Upper lobe of left lung (tissue), 6 donors: ENCODE measurements around the gene HMGXB4. TPM values are rescaled to one million over a fixed set of nuclear protein-coding genes. Genes with fewer than 3 reads are reported as not detected.

Experiments
- ATAC-seq, 2 donors: fragments of 200-7000 bp; cut with Tn5 transposase; one replicate each; pipeline ENCODE4 v1.9.1; 2022; ENCODE audit warnings: mild to moderate bottlenecking in 2 of 2, moderate library complexity in 2 of 2; ENCODE audit not compliant: low FRiP score in 2 of 2
- DNase-seq, 2 donors: peaks; one replicate each; pipeline ENCODE4 v3.0.0-alpha.2; 2019 to 2020
- H3K27ac ChIP-seq, 4 donors: fragments of 200-600 bp; sonication (generic); one replicate each; pipeline ENCODE4 v1.5.1; 2016 to 2019
- H3K27me3 ChIP-seq, 4 donors: fragments of 200-600 bp; sonication (generic); one replicate each; pipeline ENCODE4 v1.5.1; 2017 to 2019
- H3K36me3 ChIP-seq, 4 donors: fragments of 200-600 bp; sonication (generic); one replicate each; pipeline ENCODE4 v1.5.1; 2016 to 2019
- H3K4me1 ChIP-seq, 4 donors: fragments of 200-600 bp; sonication (generic); one replicate each; pipeline ENCODE4 v1.5.1; 2018 to 2019
- H3K4me3 ChIP-seq, 4 donors: fragments of 200-600 bp; sonication (generic); one replicate each; pipeline ENCODE4 v1.5.1; 2017 to 2019; ENCODE audit warnings: mild to moderate bottlenecking in 2 of 4, moderate library complexity in 1 of 4
- H3K9me3 ChIP-seq, 4 donors: fragments of 200-600 bp; sonication (generic); one replicate each; pipeline ENCODE4 v1.5.1; 2018 to 2019
- CTCF ChIP-seq, 6 experiments: fragments of 450-650 bp in 4 of 6; fragments of 200-600 bp in 2 of 6; sonication (generic) in 2 of 6; IDR thresholded peaks; one replicate each; pipeline ENCODE4 v1.5.1; 2016 to 2019; ENCODE audit warnings: antibody characterized with exemption in 6 of 6
- EP300 ChIP-seq, 4 donors: sonication (generic); formaldehyde crosslinking; IDR thresholded peaks; one replicate each; pipeline ENCODE4 v1.5.1; 2017; ENCODE audit warnings: antibody characterized with exemption in 4 of 4, control low read depth in 2 of 4
- POLR2A ChIP-seq, 4 donors: fragments of 450-650 bp; IDR thresholded peaks; one replicate each; pipeline ENCODE4 v1.5.1; 2016 to 2017; ENCODE audit warnings: antibody characterized with exemption in 4 of 4, mild to moderate bottlenecking in 2 of 4
- POLR2AphosphoS5 ChIP-seq, 2 donors: sonication (generic); formaldehyde crosslinking; IDR thresholded peaks; one replicate each; pipeline ENCODE4 v1.5.1; 2017; ENCODE audit warnings: antibody characterized with exemption in 2 of 2
- WGBS, 2 donors: methylation state at CpG; one replicate each; pipeline ENCODE4 v1.1.5; 2017 to 2018; 5-methylcytosine and 5-hydroxymethylcytosine counted together
- total RNA-seq, 6 donors: library from RNA; depleted of rRNA in 4 of 6; stranded (reverse); fragments of >200 nt in 4 of 6; gene quantifications; one replicate each; pipeline versions ENCODE4 v1.1.0 to v1.2.1, GENCODE V29; 2016 to 2021
- donor health status: DM: no; HTN: no; CAD: no; lungs with moderate emphysema.
- donor health status: DM: no; HTN: yes; CAD: no; lungs with severe emphysema.

Gene HMGXB4
- total RNA-seq, 6 donors from 2014 or later: 15.7 to 20.9 (median 17.2) TPM

GRCh38 chr22:35315855-35316745 lies 58.8 kb downstream of the HMGXB4 start:
- Histone ChIP-seq H3K36me3 (peaks cover 12 to 55% (median 37%) of the 10 kb centered on the region in 4 donors), H3K4me1 (peaks cover 26 to 49% (median 35%) of the 10 kb centered on the region in 4 donors), H3K27ac (no peak overlapping the region), H3K27me3 (no peaks in the 10 kb centered on the region), H3K9me3 (no peaks in the 10 kb centered on the region), H3K4me3 (no peak overlapping the region)
- DNase-seq (no peak), ATAC-seq (no peak)
- no peak for TF ChIP-seq POLR2A (IDR thresholded peaks at IDR 0.05)
- no peak for TF ChIP-seq EP300 (IDR thresholded peaks at IDR 0.05)
- no peak for TF ChIP-seq CTCF (IDR thresholded peaks at IDR 0.05)
- no peak for TF ChIP-seq POLR2AphosphoS5 (IDR thresholded peaks at IDR 0.05)
- 87% methylated on average over 21 to 27 of the region's 27 CpGs for WGBS, 2 donors

- ATAC-seq (no peak), DNase-seq (no peak)
- TF ChIP-seq CTCF (IDR thresholded peaks at IDR 0.05) (no peak), EP300 (IDR thresholded peaks at IDR 0.05) (no peak), POLR2AphosphoS5 (IDR thresholded peaks at IDR 0.05) (no peak), POLR2A (IDR thresholded peaks at IDR 0.05) (no peak)
- Histone ChIP-seq H3K9me3 (no peaks in the 10 kb centered on the region), H3K4me3 (no peak overlapping the region), H3K27me3 (no peaks in the 10 kb centered on the region), H3K4me1 (peaks cover 25 to 44% (median 32%) of the 10 kb centered on the region in 4 donors), H3K27ac (no peak overlapping the region), H3K36me3 (peaks cover 13 to 55% (median 44%) of the 10 kb centered on the region in 4 donors)
- WGBS, 2 donors: 93 to 94% methylated on average over 7 of the region's 7 CpGs
Observed at GRCh38 chr22:35316751-35317150, 59.5 kb downstream of the HMGXB4 start.

GRCh38 chr22:35317680-35318290 lies 60.5 kb downstream of the HMGXB4 start:
- Histone ChIP-seq H3K36me3 (peaks cover 22 to 65% (median 54%) of the 10 kb centered on the region in 4 donors), H3K4me1 (peaks cover 18 to 33% (median 24%) of the 10 kb centered on the region in 4 donors), H3K27ac (no peak overlapping the region), H3K9me3 (no peaks in the 10 kb centered on the region), H3K27me3 (no peaks in the 10 kb centered on the region), H3K4me3 (no peak overlapping the region)
- WGBS, 2 donors: 87 to 91% methylated on average over 9 to 12 of the region's 12 CpGs
- ATAC-seq: no peak
- TF ChIP-seq CTCF (IDR thresholded peaks at IDR 0.05) (no peak), POLR2AphosphoS5 (IDR thresholded peaks at IDR 0.05) (no peak), POLR2A (IDR thresholded peaks at IDR 0.05) (no peak), EP300 (IDR thresholded peaks at IDR 0.05) (no peak)
- DNase-seq: no peak

DNA sequence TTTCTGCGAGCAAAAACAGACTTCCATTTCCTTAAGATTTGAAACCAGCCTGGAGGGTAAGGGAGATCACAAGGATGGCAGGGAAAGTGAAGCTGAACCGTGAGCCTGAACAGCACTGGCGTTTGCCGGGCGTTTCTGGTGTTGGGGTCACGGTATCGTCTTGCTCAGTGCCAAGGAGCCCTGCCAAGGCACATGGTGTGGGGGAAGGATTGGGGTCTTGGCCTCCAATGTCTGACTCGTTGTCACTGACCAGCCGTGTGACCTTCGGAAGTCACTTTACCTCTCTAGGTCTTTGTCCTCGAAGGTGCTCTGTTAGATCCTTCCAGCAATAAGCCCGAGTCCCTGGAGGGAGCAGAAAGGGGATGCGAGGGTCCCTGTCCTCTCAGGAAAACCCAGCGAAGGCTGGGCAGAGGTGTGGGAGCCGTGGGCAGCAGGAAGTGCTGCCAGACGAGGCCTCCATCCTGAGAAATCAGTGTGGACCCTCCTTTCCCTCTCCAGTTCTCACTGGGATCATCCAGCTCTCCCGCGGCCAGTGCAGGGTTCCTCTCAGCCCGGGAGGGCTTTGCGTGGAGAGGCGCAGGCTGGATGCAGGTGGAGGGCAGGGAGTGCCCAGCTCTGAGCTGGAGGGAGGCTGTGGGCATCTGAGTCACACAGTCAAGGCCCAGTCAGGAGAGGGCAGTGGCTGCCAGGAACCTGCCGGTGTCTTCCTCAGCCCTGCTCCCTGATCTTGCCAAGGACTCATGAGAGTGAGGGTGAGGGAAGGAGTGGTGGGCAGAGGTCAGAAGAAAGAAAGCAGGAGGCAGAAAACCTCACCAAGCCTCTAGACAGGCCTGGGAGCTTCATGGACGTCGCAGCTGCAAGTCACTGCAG lies 61.3 kb downstream of the HMGXB4 start:
- H3K4me1 ChIP-seq: peaks cover 10 to 25% (median 16%) of the 10 kb centered on the region in 4 donors
- no peak overlapping the region for H3K27ac ChIP-seq
- no peak overlapping the region for H3K4me3 ChIP-seq
- peaks cover 30 to 73% (median 62%) of the 10 kb centered on the region in 4 donors for H3K36me3 ChIP-seq
- WGBS, 2 donors: 90 to 93% methylated on average over 24 of the region's 24 CpGs
- DNase-seq: no peak
- no peak for TF ChIP-seq POLR2AphosphoS5 (IDR thresholded peaks at IDR 0.05)
- no peak for TF ChIP-seq EP300 (IDR thresholded peaks at IDR 0.05)
- TF ChIP-seq POLR2A (IDR thresholded peaks at IDR 0.05): no peak
- TF ChIP-seq CTCF (IDR thresholded peaks at IDR 0.05): no peak
- ATAC-seq: no peak
- H3K27me3 ChIP-seq: no peaks in the 10 kb centered on the region
- H3K9me3 ChIP-seq: no peaks in the 10 kb centered on the region
